SK-N-SH (cell line): ENCODE results near the gene FNDC10. TPM values are rescaled to one million over a fixed set of nuclear protein-coding genes. Genes with fewer than 3 reads are reported as not detected.

Experiments
- CTCF ChIA-PET: fragments of 300-600, 350-600 bp; formaldehyde crosslinking; extraction: SDS; loops from one replicate; lab custom pipeline; 2021; lab: Yijun Ruan, JAX
- POLR2A ChIA-PET: fragments of 350-600 bp; sonication (Branson Sonifier 250); formaldehyde crosslinking; extraction: SDS; loops from one replicate; lab custom pipeline; 2020; ENCODE audit warnings: antibody characterized with exemption, inconsistent platforms; lab: Yijun Ruan, JAX
- DNase-seq: peaks from one replicate; pipeline ENCODE4 v3.0.0; 2012
- H2AFZ ChIP-seq: fragments of 200-600 bp; sonication (generic); 2 replicates; pipeline ENCODE4 v1.8.1; 2016; ENCODE audit warnings: antibody characterized with exemption, mild to moderate bottlenecking, low read depth
- H3F3A ChIP-seq: fragments of 200-600 bp; sonication (generic); replicated peaks from 2 replicates; pipeline ENCODE3; 2016; ENCODE audit warnings: antibody characterized with exemption, mild to moderate bottlenecking; ENCODE audit not compliant: insufficient read depth
- H3K27ac ChIP-seq, 2 experiments: fragments of 200-500 bp in 1 of 2; fragments of 200-600 bp in 1 of 2; sonication (Bioruptor generic) in 1 of 2; sonication (generic), shearing (Covaris generic) in 1 of 2; 2 replicates each; pipeline versions ENCODE4 v1.5.1 to v1.6.1; 2014 to 2016; ENCODE audit warnings: low read depth in 2 of 2, inconsistent platforms in 1 of 2, low read length in 1 of 2, mild to moderate bottlenecking in 1 of 2, mixed read lengths in 1 of 2
- H3K27me3 ChIP-seq: fragments of 200-600 bp; sonication (generic), shearing (Covaris generic); 2 replicates; pipeline ENCODE4 v1.6.1; 2016; ENCODE audit warnings: mixed run types; ENCODE audit not compliant: insufficient read depth
- H3K36me3 ChIP-seq, 2 experiments: fragments of 200-500 bp in 1 of 2; fragments of 200-600 bp in 1 of 2; sonication (Bioruptor generic) in 1 of 2; sonication (generic) in 1 of 2; replicated peaks in 1 of 2; 2 replicates each; pipeline versions ENCODE3 to v1.5.1; 2014 to 2016; ENCODE audit warnings: low read length in 1 of 2, mild to moderate bottlenecking in 1 of 2; ENCODE audit not compliant: insufficient read depth in 2 of 2, control insufficient read depth in 1 of 2
- H3K4me1 ChIP-seq, 2 experiments: fragments of 200-500 bp in 1 of 2; fragments of 200-600 bp in 1 of 2; sonication (Bioruptor generic) in 1 of 2; sonication (generic), shearing (Covaris generic) in 1 of 2; 2 replicates each; pipeline versions ENCODE4 v1.5.1 to v1.6.1; 2014 to 2016; ENCODE audit warnings: low read depth in 1 of 2, low read length in 1 of 2, mixed run types in 1 of 2; ENCODE audit not compliant: insufficient read depth in 2 of 2, control insufficient read depth in 1 of 2
- H3K4me2 ChIP-seq: fragments of 200-600 bp; sonication (generic), shearing (Covaris generic); 2 replicates; pipeline ENCODE4 v1.6.1; 2017; ENCODE audit warnings: mixed run types
- H3K4me3 ChIP-seq, 2 experiments: fragments of 200-500 bp in 1 of 2; fragments of 200-600 bp in 1 of 2; sonication (Bioruptor generic) in 1 of 2; sonication (generic), shearing (Covaris generic) in 1 of 2; 2 replicates each; pipeline versions ENCODE4 v1.5.1 to v1.8.1; 2014 to 2016; ENCODE audit warnings: low read depth in 2 of 2, inconsistent platforms in 1 of 2, low read length in 1 of 2, mild to moderate bottlenecking in 1 of 2, mixed read lengths in 1 of 2, moderate library complexity in 1 of 2
- H3K79me2 ChIP-seq: fragments of 200-600 bp; sonication (generic); 2 replicates; pipeline ENCODE4 v1.8.1; 2017; ENCODE audit warnings: mild to moderate bottlenecking; ENCODE audit not compliant: insufficient read depth
- H3K9ac ChIP-seq: fragments of 200-600 bp; sonication (generic); 2 replicates; pipeline ENCODE4 v1.6.1; 2017; ENCODE audit warnings: mixed run types
- H3K9me2 ChIP-seq: fragments of 200-600 bp; sonication (generic); 2 replicates; pipeline ENCODE4 v1.6.1; 2017; ENCODE audit warnings: mixed run types
- H3K9me3 ChIP-seq: fragments of 200-600 bp; sonication (generic); 2 replicates; pipeline ENCODE4 v1.6.1; 2017; ENCODE audit warnings: mixed run types, mild to moderate bottlenecking, moderate library complexity
- H4K20me1 ChIP-seq: fragments of 200-600 bp; sonication (generic); 2 replicates; pipeline ENCODE4 v1.6.1; 2017; ENCODE audit warnings: mild to moderate bottlenecking, mixed run types; ENCODE audit not compliant: insufficient read depth
- CTCF ChIP-seq: fragments of 200-600 bp; sonication (generic); IDR thresholded peaks from 2 replicates; pipeline ENCODE4 v1.6.1; 2017; ENCODE audit warnings: antibody characterized with exemption, mild to moderate bottlenecking, moderate library complexity
- ELF1 ChIP-seq: IDR thresholded peaks from 2 replicates; pipeline ENCODE4 v1.4.0; 2012
- EP300 ChIP-seq, 2 experiments: IDR thresholded peaks; 2 replicates each; pipeline versions ENCODE4 v1.4.0 to v1.6.1; 2012; ENCODE audit warnings: borderline replicate concordance in 1 of 2, low read depth in 1 of 2, low read length in 1 of 2
- FOXM1 ChIP-seq: IDR thresholded peaks from 2 replicates; pipeline ENCODE4 v1.4.0; 2012; ENCODE audit warnings: low read depth, mild to moderate bottlenecking
- GABPA ChIP-seq: IDR thresholded peaks from 2 replicates; pipeline ENCODE4 v1.4.0; 2012; ENCODE audit warnings: low read depth, mild to moderate bottlenecking
- JUND ChIP-seq: IDR thresholded peaks from 2 replicates; pipeline ENCODE4 v1.4.0; 2012
- MEF2A ChIP-seq: IDR thresholded peaks from 2 replicates; pipeline ENCODE4 v1.4.0; 2012; ENCODE audit warnings: low read depth, borderline replicate concordance
- PBX3 ChIP-seq: IDR thresholded peaks from 2 replicates; pipeline ENCODE4; 2012
- RFX5 ChIP-seq: IDR thresholded peaks from 2 replicates; pipeline ENCODE4 v1.6.1; 2012; ENCODE audit warnings: mild to moderate bottlenecking, improper control_type of control experiment, low read length
- RXRA ChIP-seq: IDR thresholded peaks from 2 replicates; pipeline ENCODE4 v1.4.0; 2012; ENCODE audit warnings: low read depth, mild to moderate bottlenecking, borderline replicate concordance
- USF2 ChIP-seq: fragments of 150-350 bp; IDR thresholded peaks from 2 replicates; pipeline ENCODE4 v1.6.1; 2017; ENCODE audit warnings: antibody characterized with exemption, low read length, low read depth, borderline replicate concordance
- ZBTB33 ChIP-seq: IDR thresholded peaks from 2 replicates; pipeline ENCODE4 v1.4.0; 2012; ENCODE audit warnings: low read depth, borderline replicate concordance
- WGBS: methylation state at CpG from one replicate; pipeline ENCODE4 v1.1.6; 2017; ENCODE audit warnings: low lambda C conversion rate; 5-methylcytosine and 5-hydroxymethylcytosine counted together
- polyA plus RNA-seq, 3 experiments: library from polyadenylated mRNA; depleted of rRNA; stranded (reverse); fragments of >200 nt; gene quantifications; 2 replicates each; pipeline ENCODE4 v1.2.3, GENCODE V29; 2012
- TF ChIP-seq, protein P1 (sequence below): IDR thresholded peaks from 2 replicates; pipeline ENCODE4 v1.6.1; 2012; ENCODE audit warnings: mild to moderate bottlenecking, low read depth, low read length, moderate library complexity
- TF ChIP-seq, protein P2 (sequence below): IDR thresholded peaks from 2 replicates; pipeline ENCODE4 v1.4.0; 2012; ENCODE audit warnings: low read depth, borderline replicate concordance

FNDC10 gene
- polyA plus RNA-seq, 1 of the 3 experiments (the other 2 are of a cell fraction) = 6.7 TPM

DNA sequence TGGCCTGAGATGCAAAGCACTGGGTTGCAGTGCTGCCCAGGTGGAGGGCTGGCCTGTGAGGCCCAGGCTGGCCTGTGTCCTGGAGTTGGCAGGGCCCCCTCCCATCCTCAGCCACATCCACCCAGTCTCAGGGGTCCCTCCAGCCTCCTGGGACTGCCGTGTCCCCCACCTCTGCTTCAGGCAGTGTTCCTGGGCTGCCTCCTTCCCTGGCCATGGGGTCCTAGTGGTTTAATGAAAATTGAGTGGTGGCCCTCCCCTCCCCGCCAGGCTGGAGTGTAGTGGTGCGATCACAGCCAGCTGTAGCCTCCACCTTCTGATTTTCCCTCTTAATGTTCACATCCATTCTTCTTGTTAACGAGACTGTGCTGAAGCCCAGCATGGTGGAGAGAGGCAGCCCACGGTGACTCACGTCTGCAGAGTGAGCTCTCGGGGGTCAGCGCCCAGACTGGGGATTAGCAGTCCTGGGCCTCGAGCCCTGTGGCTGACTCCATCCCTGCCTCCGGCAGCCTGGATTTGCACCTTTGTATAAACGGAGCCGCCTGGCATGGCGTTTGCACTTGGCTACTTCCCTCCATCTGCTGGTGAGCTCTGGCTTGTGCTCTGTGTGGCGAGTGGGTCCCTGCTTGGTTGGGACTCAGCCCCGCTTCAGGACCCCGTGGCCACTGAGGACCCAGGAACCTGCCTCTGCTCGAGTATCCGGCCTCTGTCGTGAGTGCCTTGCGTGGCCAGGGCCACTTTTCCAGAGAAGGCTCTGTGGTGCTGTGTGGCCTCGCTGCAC, 22.3 kb upstream of the FNDC10 start:
- no peak overlapping the region for H3K4me3 ChIP-seq
- H3K9ac ChIP-seq = no peak overlapping the region
- H3K9me2 ChIP-seq = no peaks in the 10 kb centered on the region
- WGBS = 80% methylated on average over 8 of the region's 21 CpGs
- H3K9me3 ChIP-seq = no peaks in the 10 kb centered on the region
- no peaks in the 10 kb centered on the region for H3F3A ChIP-seq
- H4K20me1 ChIP-seq = no peaks in the 10 kb centered on the region
- H3K27ac ChIP-seq = no peak overlapping the region
- no peak for DNase-seq
- ChIA-PET POLR2A (no interaction called here), CTCF (no interaction called here)
- H3K4me1 ChIP-seq = peaks cover 0 to under 1% of the 10 kb centered on the region in 2 experiments; a peak in 1 of 4 replicates
- H3K79me2 ChIP-seq = peaks cover 20% of the 10 kb centered on the region
- no peak for TF ChIP-seq CTCF
- no peak for TF ChIP-seq JUND
- no peak for TF ChIP-seq RXRA
- TF ChIP-seq GABPA = no peak
- no peak for TF ChIP-seq USF2
- TF ChIP-seq, protein P1, sequence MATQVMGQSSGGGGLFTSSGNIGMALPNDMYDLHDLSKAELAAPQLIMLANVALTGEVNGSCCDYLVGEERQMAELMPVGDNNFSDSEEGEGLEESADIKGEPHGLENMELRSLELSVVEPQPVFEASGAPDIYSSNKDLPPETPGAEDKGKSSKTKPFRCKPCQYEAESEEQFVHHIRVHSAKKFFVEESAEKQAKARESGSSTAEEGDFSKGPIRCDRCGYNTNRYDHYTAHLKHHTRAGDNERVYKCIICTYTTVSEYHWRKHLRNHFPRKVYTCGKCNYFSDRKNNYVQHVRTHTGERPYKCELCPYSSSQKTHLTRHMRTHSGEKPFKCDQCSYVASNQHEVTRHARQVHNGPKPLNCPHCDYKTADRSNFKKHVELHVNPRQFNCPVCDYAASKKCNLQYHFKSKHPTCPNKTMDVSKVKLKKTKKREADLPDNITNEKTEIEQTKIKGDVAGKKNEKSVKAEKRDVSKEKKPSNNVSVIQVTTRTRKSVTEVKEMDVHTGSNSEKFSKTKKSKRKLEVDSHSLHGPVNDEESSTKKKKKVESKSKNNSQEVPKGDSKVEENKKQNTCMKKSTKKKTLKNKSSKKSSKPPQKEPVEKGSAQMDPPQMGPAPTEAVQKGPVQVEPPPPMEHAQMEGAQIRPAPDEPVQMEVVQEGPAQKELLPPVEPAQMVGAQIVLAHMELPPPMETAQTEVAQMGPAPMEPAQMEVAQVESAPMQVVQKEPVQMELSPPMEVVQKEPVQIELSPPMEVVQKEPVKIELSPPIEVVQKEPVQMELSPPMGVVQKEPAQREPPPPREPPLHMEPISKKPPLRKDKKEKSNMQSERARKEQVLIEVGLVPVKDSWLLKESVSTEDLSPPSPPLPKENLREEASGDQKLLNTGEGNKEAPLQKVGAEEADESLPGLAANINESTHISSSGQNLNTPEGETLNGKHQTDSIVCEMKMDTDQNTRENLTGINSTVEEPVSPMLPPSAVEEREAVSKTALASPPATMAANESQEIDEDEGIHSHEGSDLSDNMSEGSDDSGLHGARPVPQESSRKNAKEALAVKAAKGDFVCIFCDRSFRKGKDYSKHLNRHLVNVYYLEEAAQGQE = no peak
- TF ChIP-seq ZBTB33 = no peak
- TF ChIP-seq, protein P2, sequence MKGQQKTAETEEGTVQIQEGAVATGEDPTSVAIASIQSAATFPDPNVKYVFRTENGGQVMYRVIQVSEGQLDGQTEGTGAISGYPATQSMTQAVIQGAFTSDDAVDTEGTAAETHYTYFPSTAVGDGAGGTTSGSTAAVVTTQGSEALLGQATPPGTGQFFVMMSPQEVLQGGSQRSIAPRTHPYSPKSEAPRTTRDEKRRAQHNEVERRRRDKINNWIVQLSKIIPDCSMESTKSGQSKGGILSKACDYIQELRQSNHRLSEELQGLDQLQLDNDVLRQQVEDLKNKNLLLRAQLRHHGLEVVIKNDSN = no peak
- TF ChIP-seq PBX3 = no peak
- TF ChIP-seq RFX5 = no peak
- no peak for TF ChIP-seq FOXM1
- TF ChIP-seq ELF1 = no peak
- no peak for TF ChIP-seq EP300 (IDR thresholded peaks at IDR 0.05; ENCODE audit: borderline replicate concordance in 1 of 2, low read depth in 1 of 2, low read length in 1 of 2)
- no peak for TF ChIP-seq MEF2A
- peaks cover 5 to 7% of the 10 kb centered on the region in 2 experiments for H3K36me3 ChIP-seq
- no peak overlapping the region for H3K4me2 ChIP-seq
- H2AFZ ChIP-seq = no peak overlapping the region
- H3K27me3 ChIP-seq = no peaks in the 10 kb centered on the region
